ENCODE measurements around the gene MDGA2.

Gene MDGA2

GRCh38 chr14:47471075-47471474, 204.3 kb downstream of the MDGA2 start:
- DNase-seq, result no peak

- no peak for DNase-seq
Measured at GRCh38 chr14:47466916-47467315, 208.5 kb downstream of the MDGA2 start.

- no peak for DNase-seq
Measured at GRCh38 chr14:47454025-47454424, 221.4 kb downstream of the MDGA2 start.

GRCh38 chr14:47447076-47447475, 228.3 kb downstream of the MDGA2 start:
- no peak for DNase-seq

DNA sequence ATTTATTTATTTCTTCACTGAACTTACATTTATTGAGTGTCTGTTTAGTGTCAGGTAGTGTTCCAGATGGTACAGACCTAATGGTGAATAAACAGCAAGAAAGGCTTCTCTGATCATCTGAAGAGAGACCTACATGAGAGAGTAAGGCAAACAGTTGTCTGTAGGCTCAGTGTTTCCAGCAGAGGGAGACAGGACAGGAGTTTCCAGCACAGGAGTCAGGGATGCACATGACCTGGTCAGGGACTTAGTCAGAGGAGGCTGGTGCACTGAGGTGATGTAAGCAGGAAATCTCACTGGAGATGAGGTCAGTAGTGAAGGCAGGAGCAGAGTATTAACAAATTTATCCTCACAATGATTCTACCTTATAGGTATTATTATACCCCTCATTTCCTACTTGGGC, 233.2 kb downstream of the MDGA2 start:
- no peak for DNase-seq

DNA sequence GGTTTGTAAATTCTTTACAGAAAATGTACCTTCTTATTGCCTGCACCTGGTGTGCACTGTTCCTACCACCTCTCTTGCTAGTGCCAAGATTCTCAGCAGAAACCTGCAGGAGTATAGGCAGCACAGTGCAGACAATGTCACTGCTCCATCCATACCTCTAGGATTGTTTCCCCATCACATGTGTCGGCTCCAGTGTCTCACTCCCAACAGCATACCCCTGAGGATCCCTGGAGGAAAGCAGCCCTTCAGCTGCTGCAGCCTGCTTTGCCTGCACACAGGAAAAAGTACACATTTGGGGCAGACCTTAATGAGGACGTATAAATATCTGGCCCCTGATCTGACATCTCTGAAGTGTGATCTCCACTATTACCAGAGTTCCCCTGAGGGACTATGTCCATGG, 235.5 kb downstream of the MDGA2 start:
- DNase-seq, result no peak

DNA sequence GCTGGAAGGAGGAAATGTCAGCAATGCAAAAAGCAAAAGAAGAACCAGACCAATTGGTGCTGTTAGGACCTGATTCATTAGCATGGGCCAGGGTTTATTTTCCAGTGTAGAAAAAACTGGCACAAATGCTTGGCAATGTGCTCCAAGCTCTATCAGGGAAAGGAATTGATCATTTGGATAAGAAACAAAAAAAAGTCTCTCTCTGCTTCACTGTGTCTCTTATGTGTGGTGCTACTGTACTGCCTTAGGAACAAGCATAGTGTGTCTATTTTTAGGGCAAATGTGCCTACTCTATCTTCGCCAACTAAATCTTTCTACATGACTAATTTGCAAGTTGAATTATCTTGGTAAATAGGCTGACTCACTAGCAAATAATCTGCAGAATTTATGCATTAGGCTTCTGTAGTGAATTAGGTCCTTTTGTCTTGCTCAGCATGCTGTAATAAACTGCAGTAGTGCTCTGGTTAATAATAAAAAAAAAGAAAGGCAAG, 236.7 kb downstream of the MDGA2 start:
- no peak for DNase-seq

DNA sequence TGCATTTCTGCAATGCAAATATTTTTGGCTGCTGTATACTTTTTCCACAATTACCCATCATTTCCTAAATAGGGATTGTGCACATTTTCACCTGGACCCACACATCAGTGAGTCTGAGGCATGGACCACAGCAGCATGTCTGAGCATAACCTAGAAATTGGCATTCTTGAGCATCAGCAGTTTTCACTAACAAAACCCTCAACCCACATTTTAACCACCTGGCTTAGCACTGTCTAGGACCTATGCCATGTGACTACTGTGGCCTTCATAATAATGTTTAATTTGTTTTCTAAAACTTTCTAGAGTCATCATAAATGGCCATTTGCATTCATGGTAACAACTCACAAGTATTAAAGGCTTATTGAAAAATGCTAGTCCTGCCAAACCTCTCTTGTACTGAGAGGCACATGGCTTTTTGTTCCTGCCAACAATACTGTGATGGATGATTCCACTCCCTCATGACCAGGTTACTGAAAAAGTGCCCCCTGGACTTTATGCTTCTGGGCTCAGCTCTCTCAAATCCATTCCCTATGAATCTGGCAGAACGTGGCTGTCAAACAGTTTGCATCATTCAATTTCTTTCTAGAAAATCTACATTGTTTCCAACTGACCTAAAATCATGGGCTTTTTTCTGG, 240.0 kb downstream of the MDGA2 start:
- no peak for DNase-seq

GRCh38 chr14:47427629-47428028, 247.8 kb downstream of the MDGA2 start:
- no peak for DNase-seq

GRCh38 chr14:47425302-47425701, 250.1 kb downstream of the MDGA2 start:
- DNase-seq, result no peak

GRCh38 chr14:47422191-47422590, 253.2 kb downstream of the MDGA2 start:
- no peak for DNase-seq

- DNase-seq, result no peak
Measured at GRCh38 chr14:47411523-47411922, 263.9 kb downstream of the MDGA2 start.

DNA sequence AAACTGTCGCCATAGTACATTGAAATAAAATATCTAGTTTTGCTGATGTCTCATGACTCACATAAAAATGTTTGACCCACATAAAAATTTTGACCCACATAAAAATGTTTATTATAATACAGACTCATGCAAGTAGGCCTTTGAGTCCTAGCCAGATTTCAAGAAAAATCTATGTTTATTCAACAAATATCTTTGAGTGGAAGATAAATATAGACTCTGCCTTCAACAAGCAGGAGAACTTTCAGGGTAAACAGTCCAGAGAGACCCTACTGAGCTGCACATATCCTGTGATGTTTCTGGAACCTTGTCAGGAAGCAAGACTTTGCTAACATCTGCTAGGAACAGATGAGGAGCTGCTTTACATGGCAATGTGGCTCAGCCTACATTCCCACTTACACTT, 283.1 kb downstream of the MDGA2 start:
- DNase-seq, result no peak

GRCh38 chr14:47390831-47391504, 284.4 kb downstream of the MDGA2 start:
- DNase-seq, result no peak

- DNase-seq, result no peak
Measured at GRCh38 chr14:47389535-47389934, 285.9 kb downstream of the MDGA2 start.

- DNase-seq, result no peak
Measured at GRCh38 chr14:47366006-47366405, 309.4 kb downstream of the MDGA2 start.

GRCh38 chr14:47365233-47365632, 310.2 kb downstream of the MDGA2 start:
- no peak for DNase-seq

GRCh38 chr14:47353186-47353585, 322.2 kb downstream of the MDGA2 start:
- no peak for DNase-seq

DNA sequence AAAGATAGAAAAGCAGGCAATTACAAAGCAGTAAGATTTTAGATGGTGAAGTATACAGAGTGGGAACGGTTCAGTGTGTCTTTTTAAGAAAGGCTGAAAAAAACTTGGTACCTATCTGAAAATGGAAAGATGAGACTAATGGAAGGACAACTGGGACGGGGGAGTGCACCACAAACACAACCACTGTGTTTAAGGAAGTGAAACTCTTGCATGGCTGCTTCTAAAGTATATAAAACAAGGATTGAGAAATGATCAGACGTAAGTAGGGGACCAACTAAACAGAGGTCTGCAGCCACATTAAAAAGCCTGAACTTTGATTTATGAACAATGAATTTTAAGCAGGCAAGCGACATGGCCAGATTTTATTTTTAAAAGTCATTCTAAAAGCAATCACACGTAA, 328.6 kb downstream of the MDGA2 start:
- DNase-seq, result no peak

DNA sequence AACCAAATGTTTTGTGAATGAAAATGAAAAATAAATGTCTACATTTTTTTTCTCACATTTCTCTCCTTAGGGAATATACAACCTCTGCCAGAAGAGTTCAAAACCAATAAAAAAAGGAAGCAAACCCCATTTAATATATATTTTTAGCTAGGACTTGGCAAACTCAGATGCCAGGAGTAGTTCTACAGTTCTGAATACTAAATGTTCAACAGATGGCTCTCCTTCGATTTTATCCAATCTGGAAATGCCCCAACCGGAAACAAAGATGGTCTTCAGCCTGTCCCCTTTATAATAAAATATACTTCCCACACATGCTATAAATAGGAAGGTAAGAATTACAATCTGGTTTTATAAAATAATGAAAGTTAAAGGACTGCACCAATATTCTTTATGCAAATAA, 330.4 kb downstream of the MDGA2 start:
- DNase-seq, result no peak

- DNase-seq, result no peak
Measured at GRCh38 chr14:47332939-47333338, 342.5 kb downstream of the MDGA2 start.

DNA sequence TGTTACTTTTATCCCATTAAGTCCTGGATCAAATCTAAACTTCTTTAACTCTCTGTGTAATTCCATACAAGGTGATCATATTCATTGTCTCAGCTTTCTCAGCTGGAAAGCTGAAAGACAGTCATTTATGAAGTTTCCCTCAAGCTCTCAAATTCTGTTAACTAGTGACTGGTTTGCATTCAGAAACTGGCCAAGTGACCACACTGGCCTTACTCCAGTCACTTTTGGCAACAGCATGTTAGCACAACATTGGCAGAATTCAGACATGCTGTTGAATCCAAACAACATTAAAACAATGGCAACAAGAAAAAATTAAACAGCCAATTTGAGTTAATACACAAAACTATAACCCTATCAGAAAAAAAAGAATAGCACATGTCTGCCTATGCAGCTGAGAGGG, 343.3 kb downstream of the MDGA2 start:
- DNase-seq, result no peak

DNA sequence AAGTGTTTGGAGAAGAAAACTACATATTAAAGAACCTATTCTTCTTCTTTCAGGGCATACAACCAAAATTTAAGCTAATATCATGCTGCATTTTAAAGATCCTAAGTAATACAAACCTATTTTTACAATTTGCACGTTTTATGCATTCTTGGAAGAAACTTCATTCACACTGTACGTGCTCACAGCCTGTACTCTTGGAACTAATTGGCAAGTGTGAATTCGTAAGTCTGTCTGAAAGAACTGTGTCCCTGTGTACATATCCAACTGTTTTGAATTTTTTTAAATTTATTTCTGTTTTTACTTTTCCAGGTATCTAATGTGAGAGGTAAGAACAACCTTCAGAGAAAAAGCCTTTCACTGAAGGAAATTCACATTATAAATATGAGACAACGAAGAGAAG, 347.0 kb downstream of the MDGA2 start:
- no peak for DNase-seq

- no peak for DNase-seq
Measured at GRCh38 chr14:47327336-47327735, 348.1 kb downstream of the MDGA2 start.

GRCh38 chr14:47322751-47323150, 352.7 kb downstream of the MDGA2 start:
- no peak for DNase-seq

Measured in cerebellar nuclear complex (tissue), 1 donor.